ENCODE measurements around the gene FYCO1.

DNA sequence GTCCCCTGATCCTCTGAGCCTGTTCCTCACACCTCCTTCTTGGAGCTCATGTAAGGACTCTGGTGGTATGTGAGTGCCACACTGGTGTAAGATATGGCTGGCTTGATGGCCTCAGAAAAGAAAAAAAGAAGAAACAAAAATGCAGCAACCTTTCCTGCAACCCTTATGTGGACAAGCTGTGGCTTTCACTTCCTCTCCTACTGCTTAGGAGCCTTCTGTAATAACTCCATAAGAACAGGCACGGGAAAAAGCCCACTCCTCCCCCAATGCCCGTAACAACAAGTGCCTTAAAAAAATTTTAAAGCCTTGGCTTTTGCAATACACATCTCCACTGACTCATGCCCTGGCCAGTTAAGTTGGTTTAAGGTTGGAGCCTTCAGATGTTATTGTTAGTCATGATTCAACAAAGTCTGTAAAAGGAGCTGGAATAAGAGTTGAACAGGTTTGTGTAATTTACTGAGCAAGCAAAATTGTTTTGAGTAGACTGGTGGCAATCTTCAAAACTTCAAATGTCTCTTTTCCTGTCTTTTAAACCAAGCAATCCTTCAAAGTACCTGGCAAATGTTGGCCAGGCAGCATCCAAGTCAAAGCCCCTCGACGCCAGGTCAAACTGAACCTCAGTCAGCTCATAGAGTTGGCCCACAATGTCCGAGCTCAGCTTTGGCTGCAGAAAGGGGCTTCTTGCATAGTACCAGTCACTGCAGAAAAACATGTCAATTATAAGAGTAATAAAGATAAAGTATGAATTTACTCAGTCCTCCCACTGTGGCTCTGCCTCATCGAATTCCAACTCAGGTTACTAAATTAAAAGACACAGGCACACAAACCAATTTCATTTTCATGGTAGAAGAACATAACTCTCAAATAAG, 22.9 kb downstream of the FYCO1 start:
- TF ChIP-seq RXRA (CRISPR knock-in tag; IDR thresholded peaks at IDR 0.05), result no peak
- no peak for TF ChIP-seq SRF (IDR thresholded peaks at IDR 0.05; ENCODE audit: low read depth, low read length)
- TF ChIP-seq KMT2A (CRISPR knock-in tag; IDR thresholded peaks at IDR 0.05), result no peak
- TF ChIP-seq, protein P1, sequence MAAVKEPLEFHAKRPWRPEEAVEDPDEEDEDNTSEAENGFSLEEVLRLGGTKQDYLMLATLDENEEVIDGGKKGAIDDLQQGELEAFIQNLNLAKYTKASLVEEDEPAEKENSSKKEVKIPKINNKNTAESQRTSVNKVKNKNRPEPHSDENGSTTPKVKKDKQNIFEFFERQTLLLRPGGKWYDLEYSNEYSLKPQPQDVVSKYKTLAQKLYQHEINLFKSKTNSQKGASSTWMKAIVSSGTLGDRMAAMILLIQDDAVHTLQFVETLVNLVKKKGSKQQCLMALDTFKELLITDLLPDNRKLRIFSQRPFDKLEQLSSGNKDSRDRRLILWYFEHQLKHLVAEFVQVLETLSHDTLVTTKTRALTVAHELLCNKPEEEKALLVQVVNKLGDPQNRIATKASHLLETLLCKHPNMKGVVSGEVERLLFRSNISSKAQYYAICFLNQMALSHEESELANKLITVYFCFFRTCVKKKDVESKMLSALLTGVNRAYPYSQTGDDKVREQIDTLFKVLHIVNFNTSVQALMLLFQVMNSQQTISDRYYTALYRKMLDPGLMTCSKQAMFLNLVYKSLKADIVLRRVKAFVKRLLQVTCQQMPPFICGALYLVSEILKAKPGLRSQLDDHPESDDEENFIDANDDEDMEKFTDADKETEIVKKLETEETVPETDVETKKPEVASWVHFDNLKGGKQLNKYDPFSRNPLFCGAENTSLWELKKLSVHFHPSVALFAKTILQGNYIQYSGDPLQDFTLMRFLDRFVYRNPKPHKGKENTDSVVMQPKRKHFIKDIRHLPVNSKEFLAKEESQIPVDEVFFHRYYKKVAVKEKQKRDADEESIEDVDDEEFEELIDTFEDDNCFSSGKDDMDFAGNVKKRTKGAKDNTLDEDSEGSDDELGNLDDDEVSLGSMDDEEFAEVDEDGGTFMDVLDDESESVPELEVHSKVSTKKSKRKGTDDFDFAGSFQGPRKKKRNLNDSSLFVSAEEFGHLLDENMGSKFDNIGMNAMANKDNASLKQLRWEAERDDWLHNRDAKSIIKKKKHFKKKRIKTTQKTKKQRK (IDR thresholded peaks at IDR 0.05; ENCODE audit: low read length), result no peak
- TF ChIP-seq NCOA2 (CRISPR knock-in tag; IDR thresholded peaks at IDR 0.05), result no peak
- TF ChIP-seq SP2 (CRISPR knock-in tag; IDR thresholded peaks at IDR 0.05), result no peak
- TF ChIP-seq, protein P2, sequence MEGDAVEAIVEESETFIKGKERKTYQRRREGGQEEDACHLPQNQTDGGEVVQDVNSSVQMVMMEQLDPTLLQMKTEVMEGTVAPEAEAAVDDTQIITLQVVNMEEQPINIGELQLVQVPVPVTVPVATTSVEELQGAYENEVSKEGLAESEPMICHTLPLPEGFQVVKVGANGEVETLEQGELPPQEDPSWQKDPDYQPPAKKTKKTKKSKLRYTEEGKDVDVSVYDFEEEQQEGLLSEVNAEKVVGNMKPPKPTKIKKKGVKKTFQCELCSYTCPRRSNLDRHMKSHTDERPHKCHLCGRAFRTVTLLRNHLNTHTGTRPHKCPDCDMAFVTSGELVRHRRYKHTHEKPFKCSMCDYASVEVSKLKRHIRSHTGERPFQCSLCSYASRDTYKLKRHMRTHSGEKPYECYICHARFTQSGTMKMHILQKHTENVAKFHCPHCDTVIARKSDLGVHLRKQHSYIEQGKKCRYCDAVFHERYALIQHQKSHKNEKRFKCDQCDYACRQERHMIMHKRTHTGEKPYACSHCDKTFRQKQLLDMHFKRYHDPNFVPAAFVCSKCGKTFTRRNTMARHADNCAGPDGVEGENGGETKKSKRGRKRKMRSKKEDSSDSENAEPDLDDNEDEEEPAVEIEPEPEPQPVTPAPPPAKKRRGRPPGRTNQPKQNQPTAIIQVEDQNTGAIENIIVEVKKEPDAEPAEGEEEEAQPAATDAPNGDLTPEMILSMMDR (CRISPR knock-in tag; IDR thresholded peaks at IDR 0.05), result no peak
- TF ChIP-seq RFXANK (CRISPR knock-in tag; IDR thresholded peaks at IDR 0.05), result no peak
- TF ChIP-seq POLR2A (IDR thresholded peaks at IDR 0.05; ENCODE audit: insufficient read depth in 1 of 2, low read depth in 2 of 2, low read length in 2 of 2), result no peak
- no peak for TF ChIP-seq ZSCAN5A (CRISPR knock-in tag; IDR thresholded peaks at IDR 0.05; ENCODE audit: borderline replicate concordance)
- no peak for TF ChIP-seq SMC3 (IDR thresholded peaks at IDR 0.05; ENCODE audit: low read length)
- TF ChIP-seq ZNF530 (CRISPR knock-in tag; IDR thresholded peaks at IDR 0.05; ENCODE audit: low read depth), result no peak

Data from HepG2 (cell line).